Activated CD8-positive, alpha-beta T cell treated with anti-CD3 and anti-CD28 coated beads for 36 hours (primary cell): ENCODE measurements around the gene SH3D21. TPM values are rescaled to one million over a fixed set of nuclear protein-coding genes. Genes with fewer than 3 reads are reported as not detected.
A peak's percentile ranks its signal among the peaks of the same experiment; 100 is the strongest.

Experiments used
- ATAC-seq: fragments of 200-7000 bp; cut with Tn5 transposase; one replicate; pipeline ENCODE4 v1.10.0; 2021; ENCODE audit warnings: mild to moderate bottlenecking, moderate library complexity
- CTCF ChIA-PET: fragments of 350-600 bp; sonication (Branson Sonifier 250); formaldehyde crosslinking; loops from one replicate; lab custom pipeline; 2021; ENCODE audit warnings: antibody characterized with exemption; lab: Charles Lee
- POLR2A ChIA-PET: fragments of 350-600 bp; sonication (Branson Sonifier 250); formaldehyde crosslinking; loops from one replicate; lab custom pipeline; 2021; ENCODE audit warnings: antibody characterized with exemption; lab: Charles Lee
- DNase-seq: peaks from one replicate; pipeline ENCODE4 v3.0.0-alpha.2; 2020
- H3K27ac Mint-ChIP-seq: one replicate; pipeline ENCODE4 v1.8.0; 2021; ENCODE audit warnings: mild to moderate bottlenecking, mixed read lengths
- H3K27me3 Mint-ChIP-seq: one replicate; pipeline ENCODE4 v1.8.0; 2021; ENCODE audit warnings: mixed read lengths
- H3K36me3 Mint-ChIP-seq: one replicate; pipeline ENCODE4 v1.8.0; 2021; ENCODE audit warnings: low read depth, mixed read lengths
- H3K4me1 Mint-ChIP-seq: one replicate; pipeline ENCODE4 v1.8.0; 2021; ENCODE audit warnings: low read depth, mixed read lengths
- H3K4me3 Mint-ChIP-seq: one replicate; pipeline ENCODE4 v1.8.0; 2021; ENCODE audit warnings: mild to moderate bottlenecking, moderate library complexity, mixed read lengths
- H3K9me3 Mint-ChIP-seq: one replicate; pipeline ENCODE4 v1.8.0; 2021; ENCODE audit warnings: mixed read lengths
- intact Hi-C: fragments of 100-400 bp; cut with micrococcal nuclease; formaldehyde crosslinking; loops from one replicate; pipeline ENCODE4 v1.10.0; 2022
- total RNA-seq, 2 experiments: library from RNA; stranded (reverse); gene quantifications; one replicate each; pipeline ENCODE4 v1.2.3, GENCODE V29; 2021
- TF ChIP-seq, protein P1 (sequence below): fragments of 200-600 bp; IDR thresholded peaks from one replicate; pipeline ENCODE4 v1.8.0; 2022; ENCODE audit warnings: antibody characterized with exemption, mild to moderate bottlenecking

The SH3D21 gene
- total RNA-seq, 2 experiments from 2014 or later = 17.8 to 21.0 TPM

DNA sequence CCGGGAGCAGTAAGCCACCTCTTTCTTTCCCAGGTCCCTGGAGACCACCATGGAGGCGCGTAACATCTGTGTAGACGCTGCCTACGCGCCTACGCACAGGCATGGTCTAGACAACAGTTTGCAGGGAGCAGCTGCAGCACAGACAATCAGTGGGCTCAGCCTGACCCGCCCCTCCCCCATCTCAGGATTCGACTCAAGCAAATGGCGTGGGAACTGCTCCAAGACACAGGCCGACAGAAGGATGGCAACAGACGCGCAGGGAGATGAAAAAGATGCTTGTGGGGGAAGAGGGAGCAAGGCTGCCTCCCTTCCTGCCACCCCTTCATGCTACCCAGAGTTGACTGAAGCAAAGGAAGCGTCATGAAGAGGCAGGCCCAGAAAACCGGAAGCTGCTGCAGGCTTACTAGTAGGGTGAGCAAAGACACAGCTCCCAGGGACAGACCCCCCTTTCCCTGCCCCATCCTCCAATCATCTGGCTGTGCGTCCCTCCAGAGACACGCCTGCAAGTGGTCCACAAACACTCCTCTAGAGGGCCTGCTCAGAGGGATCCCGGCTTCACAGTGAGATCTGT is 60.0 kb downstream of the SH3D21 start:
- CTCF ChIA-PET = interaction anchor here (0.8 to 6.4 kb wide), 13 partner anchors 11 to 231 kb away, joined by 3 to 102 read pairs (median 5); partner anchors contain the start of genes EVA1B, LSM10, THRAP3 and TRAPPC3
- H3K9me3 Mint-ChIP-seq = no peaks in the 10 kb centered on the region
- ATAC-seq (peak; percentile 93), DNase-seq (peak; percentile 83)
- peak overlapping the region; percentile 88 for H3K27ac Mint-ChIP-seq
- peaks cover 10% of the 10 kb centered on the region for H3K36me3 Mint-ChIP-seq
- intact Hi-C loops = no loop called here
- POLR2A ChIA-PET = no interaction called here
- H3K27me3 Mint-ChIP-seq = no peaks in the 10 kb centered on the region
- H3K4me3 Mint-ChIP-seq = no peak overlapping the region
- TF ChIP-seq, protein P1, sequence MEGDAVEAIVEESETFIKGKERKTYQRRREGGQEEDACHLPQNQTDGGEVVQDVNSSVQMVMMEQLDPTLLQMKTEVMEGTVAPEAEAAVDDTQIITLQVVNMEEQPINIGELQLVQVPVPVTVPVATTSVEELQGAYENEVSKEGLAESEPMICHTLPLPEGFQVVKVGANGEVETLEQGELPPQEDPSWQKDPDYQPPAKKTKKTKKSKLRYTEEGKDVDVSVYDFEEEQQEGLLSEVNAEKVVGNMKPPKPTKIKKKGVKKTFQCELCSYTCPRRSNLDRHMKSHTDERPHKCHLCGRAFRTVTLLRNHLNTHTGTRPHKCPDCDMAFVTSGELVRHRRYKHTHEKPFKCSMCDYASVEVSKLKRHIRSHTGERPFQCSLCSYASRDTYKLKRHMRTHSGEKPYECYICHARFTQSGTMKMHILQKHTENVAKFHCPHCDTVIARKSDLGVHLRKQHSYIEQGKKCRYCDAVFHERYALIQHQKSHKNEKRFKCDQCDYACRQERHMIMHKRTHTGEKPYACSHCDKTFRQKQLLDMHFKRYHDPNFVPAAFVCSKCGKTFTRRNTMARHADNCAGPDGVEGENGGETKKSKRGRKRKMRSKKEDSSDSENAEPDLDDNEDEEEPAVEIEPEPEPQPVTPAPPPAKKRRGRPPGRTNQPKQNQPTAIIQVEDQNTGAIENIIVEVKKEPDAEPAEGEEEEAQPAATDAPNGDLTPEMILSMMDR = no peak
- peaks cover 48% of the 10 kb centered on the region for H3K4me1 Mint-ChIP-seq

DNA sequence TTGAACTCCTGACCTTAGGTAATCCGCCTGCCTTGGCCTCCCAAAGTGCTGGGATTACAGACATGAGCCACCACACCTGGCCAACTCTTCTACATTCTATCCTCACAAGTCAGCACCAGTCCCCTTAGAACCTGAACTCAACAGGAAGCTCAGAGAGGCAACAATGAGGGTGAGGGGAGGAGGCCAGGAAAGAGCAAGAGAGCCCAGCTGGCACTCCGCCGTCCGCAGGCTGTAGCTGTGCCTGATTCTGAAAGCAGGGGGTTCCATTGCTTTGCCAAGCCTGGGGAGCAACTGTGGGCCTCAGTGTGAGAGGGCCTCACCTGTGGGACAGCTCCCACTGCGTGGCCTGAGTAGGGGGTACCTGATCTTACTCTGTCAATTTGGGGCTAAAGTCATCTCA is 60.9 kb downstream of the SH3D21 start:
- TF ChIP-seq, protein P1 = no peak
- H3K9me3 Mint-ChIP-seq = no peaks in the 10 kb centered on the region
- DNase-seq (no peak), ATAC-seq (no peak)
- peaks cover 10% of the 10 kb centered on the region for H3K36me3 Mint-ChIP-seq
- intact Hi-C loops = no loop called here
- H3K27me3 Mint-ChIP-seq = no peaks in the 10 kb centered on the region
- no peak overlapping the region for H3K4me3 Mint-ChIP-seq
- POLR2A ChIA-PET = interaction anchor here (1.1 to 2.8 kb wide), 4 partner anchors 10 to 211 kb away, joined by 3 to 8 read pairs (median 5); partner anchors contain the start of genes LSM10 and MAP7D1
- peak overlapping the region; percentile 88 for H3K27ac Mint-ChIP-seq
- H3K4me1 Mint-ChIP-seq = peaks cover 48% of the 10 kb centered on the region
- CTCF ChIA-PET = interaction anchor here (0.7 to 6.4 kb wide), 16 partner anchors 10 to 218 kb away, joined by 3 to 102 read pairs (median 4); partner anchors contain the start of genes EVA1B, LSM10, THRAP3 and TRAPPC3

- no peak overlapping the region for H3K4me3 Mint-ChIP-seq
Measured at GRCh38 chr1:36367798-36368197, 61.6 kb downstream of the SH3D21 start.

DNA sequence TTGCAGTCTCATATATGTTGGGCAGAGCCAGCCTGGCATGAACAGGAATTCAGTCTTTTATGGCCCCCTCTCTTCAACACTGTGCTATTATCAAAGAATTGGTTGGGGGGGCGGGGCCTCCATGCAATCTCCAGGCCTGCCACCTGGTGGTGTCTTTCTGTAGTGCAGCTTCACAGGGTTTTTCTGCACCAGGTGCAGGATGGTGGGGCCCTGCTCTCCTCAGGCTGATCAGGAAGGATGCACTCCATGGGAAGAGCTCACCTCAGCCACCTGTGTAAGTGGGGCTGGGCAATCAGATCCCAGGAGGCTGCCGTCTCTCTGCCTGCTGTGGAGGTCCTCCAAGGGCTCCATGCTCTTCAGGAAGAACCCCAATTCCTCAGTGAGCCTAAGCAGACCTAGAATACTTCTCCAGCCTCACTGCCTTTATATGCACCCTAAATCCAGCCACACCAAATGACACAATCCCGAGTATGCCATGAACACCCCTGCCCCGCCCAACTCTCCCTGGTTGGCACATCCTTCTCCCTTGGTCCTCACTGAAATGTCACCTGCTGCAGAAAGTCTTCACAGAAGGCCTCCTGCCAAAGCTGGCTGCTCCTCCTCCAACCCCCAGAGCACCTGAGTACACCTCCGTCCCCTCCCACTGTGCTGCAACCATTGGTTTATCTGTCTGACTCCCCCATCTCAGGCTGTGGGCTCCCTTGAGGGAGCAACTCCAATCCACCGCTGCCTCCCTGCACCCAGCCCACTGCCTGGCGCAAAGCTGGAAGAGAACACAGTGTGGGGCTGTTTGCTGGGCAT is 63.1 kb downstream of the SH3D21 start:
- ATAC-seq = peak; percentile 57
- H3K36me3 Mint-ChIP-seq = peaks cover 11% of the 10 kb centered on the region

More at GRCh38 chr1:36367798-36368197, 61.6 kb downstream of the SH3D21 start:
- peak overlapping the region; percentile 88 for H3K27ac Mint-ChIP-seq
- POLR2A ChIA-PET = interaction anchor here (1.1 to 2.8 kb wide), 4 partner anchors 10 to 212 kb away, joined by 3 to 8 read pairs (median 5); partner anchors contain the start of genes LSM10 and MAP7D1
- H3K36me3 Mint-ChIP-seq = peaks cover 11% of the 10 kb centered on the region
- H3K27me3 Mint-ChIP-seq = no peaks in the 10 kb centered on the region
- CTCF ChIA-PET = interaction anchor here (0.6 to 6.4 kb wide), 22 partner anchors 9 to 218 kb away, joined by 3 to 102 read pairs (median 4); partner anchors contain the start of genes EVA1B, LSM10 and TRAPPC3
- intact Hi-C loops = no loop called here
- H3K4me1 Mint-ChIP-seq = peaks cover 53% of the 10 kb centered on the region
- H3K9me3 Mint-ChIP-seq = no peaks in the 10 kb centered on the region
- ATAC-seq = no peak
- TF ChIP-seq, protein P1 = no peak
- DNase-seq = no peak

More for the DNA sequence above, 63.1 kb downstream of the SH3D21 start:
- Mint-ChIP-seq H3K27me3 (no peaks in the 10 kb centered on the region), H3K4me1 (peaks cover 67% of the 10 kb centered on the region), H3K4me3 (no peak overlapping the region), H3K27ac (peak overlapping the region; percentile 34), H3K9me3 (no peaks in the 10 kb centered on the region)
- ChIA-PET POLR2A (interaction anchor here (0.6 to 2.8 kb wide), 7 partner anchors 8 to 47 kb away, joined by 3 to 8 read pairs (median 4); partner anchors contain the start of genes EVA1B and LSM10), CTCF (interaction anchor here (0.7 to 6.4 kb wide), 22 partner anchors 9 to 220 kb away, joined by 3 to 102 read pairs (median 4); partner anchors contain the start of genes EVA1B, LSM10, SH3D21 and TRAPPC3)
- intact Hi-C loops = no loop called here
- peak; percentile 93 for DNase-seq
- TF ChIP-seq, protein P1 = peak; percentile 89

Other genes with a start within 250 kb of the SH3D21 start
- under 1 TPM; 0.20 to 0.34 TPM for gene TEKT2, start 222.3 kb upstream of the SH3D21 start, total RNA-seq
- gene ADPRS, start 217.5 kb upstream of the SH3D21 start, total RNA-seq = 10 to 100 TPM; 52.7 to 54.9 TPM
- gene COL8A2, start 181.1 kb upstream of the SH3D21 start, total RNA-seq = under 1 TPM; 0.83 to 0.85 TPM
- 10 to 100 TPM; 47.9 to 48.4 TPM for gene TRAPPC3, start 156.9 kb upstream of the SH3D21 start, total RNA-seq
- 100 to 1,000 TPM; 125 to 129 TPM for gene MAP7D1, start 150.2 kb upstream of the SH3D21 start, total RNA-seq
- 100 to 1,000 TPM; 119 to 121 TPM for gene THRAP3, start 81.9 kb upstream of the SH3D21 start, total RNA-seq
- gene EVA1B, start 17.3 kb downstream of the SH3D21 start, total RNA-seq = 1 to 10 TPM; 5.8 to 6.5 TPM
- 10 to 100 TPM; 41.2 to 44.4 TPM for gene STK40, start 79.6 kb downstream of the SH3D21 start, total RNA-seq
- 10 to 100 TPM; 43.8 to 46.2 TPM for gene LSM10, start 91.5 kb downstream of the SH3D21 start, total RNA-seq
- 1 to 10 TPM; 1.2 to 1.5 TPM for gene OSCP1, start 144.1 kb downstream of the SH3D21 start, total RNA-seq
- 100 to 1,000 TPM; 120 to 129 TPM for gene MRPS15, start 158.0 kb downstream of the SH3D21 start, total RNA-seq
- gene CSF3R, start 176.5 kb downstream of the SH3D21 start, total RNA-seq = not detected